K562 treated with DMSO at 1 percent for 24 hours (cell line): Measurements from ENCODE around the gene RASSF7. TPM values are rescaled to one million over a fixed set of nuclear protein-coding genes. Genes with fewer than 3 reads are reported as not detected.

Source experiments
- total RNA-seq: library from RNA; unstranded; fragments of 300-600 nt; gene quantifications from 2 replicates; pipeline ENCODE4 v1.2.3, GENCODE V29; 2022; ENCODE audit warnings: low read depth; ENCODE audit not compliant: insufficient read depth

Gene RASSF7
- 67.9 and 72.1 TPM in 2 replicates for total RNA-seq

GRCh38 chr11:560305-561147 lies at the start of gene RASSF7, which contains the start of gene LMNTD2:
Gene RASSF7 (plus strand): TSS chr11:560970. CDS start chr11:561769, 799 bp downstream.
Gene LMNTD2 (minus strand): TSS chr11:560738. CDS start chr11:560716, 22 bp downstream.

GRCh38 chr11:535519-536454 lies 25.0 kb upstream of the RASSF7 start, which contains the start of gene HRAS:
Gene HRAS (minus strand): TSS chr11:535576.

GRCh38 chr11:536841-537621 lies 23.7 kb upstream of the RASSF7 start, which contains the start of gene LRRC56:
Gene LRRC56 (plus strand): TSS chr11:537527. CDS start chr11:540685, 3,158 bp downstream.

GRCh38 chr11:575996-576768 lies 15.4 kb downstream of the RASSF7 start, which contains the start of gene PHRF1:
Gene PHRF1 (plus strand): TSS chr11:576470. CDS start chr11:581513, 5,043 bp downstream.

Other genes starting within 250 kb of the RASSF7 start
- gene IFITM1, start 246.9 kb upstream of the RASSF7 start, total RNA-seq = 817 and 870 TPM in 2 replicates
- gene IFITM3, start 240.1 kb upstream of the RASSF7 start, total RNA-seq = 221 and 261 TPM in 2 replicates
- gene B4GALNT4, start 191.5 kb upstream of the RASSF7 start, total RNA-seq = 9.3 and 14.9 TPM in 2 replicates
- gene PKP3, start 166.8 kb upstream of the RASSF7 start, total RNA-seq = 76.7 and 82.1 TPM in 2 replicates
- gene SIGIRR, start 146.0 kb upstream of the RASSF7 start, total RNA-seq = 178 and 181 TPM in 2 replicates
- gene ANO9, start 119.0 kb upstream of the RASSF7 start, total RNA-seq = 7.5 and 9.6 TPM in 2 replicates
- gene PTDSS2, start 110.7 kb upstream of the RASSF7 start, total RNA-seq = 55.5 and 69.8 TPM in 2 replicates
- 211 and 239 TPM in 2 replicates for gene RNH1, start 53.7 kb upstream of the RASSF7 start, total RNA-seq
- gene HRAS, start 25.4 kb upstream of the RASSF7 start, total RNA-seq = 49.2 and 65.2 TPM in 2 replicates
- gene LRRC56, start 23.4 kb upstream of the RASSF7 start, total RNA-seq = 4.8 and 5.2 TPM in 2 replicates
- gene LMNTD2, start 232 bp upstream of the RASSF7 start, total RNA-seq = 4.7 and 6.5 TPM in 2 replicates
- gene PHRF1, start 15.5 kb downstream of the RASSF7 start, total RNA-seq = 26.0 TPM in 2 replicates
- gene IRF7, start 55.0 kb downstream of the RASSF7 start, total RNA-seq = 52.2 and 58.6 TPM in 2 replicates
- 0.25 and 0.28 TPM in 2 replicates for gene CDHR5, start 64.0 kb downstream of the RASSF7 start, total RNA-seq
- gene SCT, start 66.2 kb downstream of the RASSF7 start, total RNA-seq = not detected in 2 replicates
- gene DRD4, start 76.3 kb downstream of the RASSF7 start, total RNA-seq = 1.0 and 1.1 TPM in 2 replicates
- gene DEAF1, start 134.3 kb downstream of the RASSF7 start, total RNA-seq = 87.3 and 88.1 TPM in 2 replicates
- gene TMEM80, start 134.8 kb downstream of the RASSF7 start, total RNA-seq = 21.3 and 25.2 TPM in 2 replicates
- 7.8 and 11.6 TPM in 2 replicates for gene EPS8L2, start 145.3 kb downstream of the RASSF7 start, total RNA-seq
- gene TALDO1, start 186.5 kb downstream of the RASSF7 start, total RNA-seq = 501 and 539 TPM in 2 replicates
- 71.7 and 110 TPM in 2 replicates for gene GATD1, start 216.5 kb downstream of the RASSF7 start, total RNA-seq
- gene CEND1, start 229.1 kb downstream of the RASSF7 start, total RNA-seq = 1.6 TPM in 1 of 2 replicates, not detected in the other
- 35.7 and 42.0 TPM in 2 replicates for gene SLC25A22, start 237.3 kb downstream of the RASSF7 start, total RNA-seq
- 29.6 and 32.0 TPM in 2 replicates for gene PIDD1, start 244.3 kb downstream of the RASSF7 start, total RNA-seq
- 1,895 and 1,983 TPM in 2 replicates for gene RPLP2, start 249.0 kb downstream of the RASSF7 start, total RNA-seq